Mammary epithelial cell (primary cell): ENCODE results near the gene CNRIP1.
"Not testable (repeated sequence)": the region's sequence is repeated elsewhere in the genome, so short reads cannot be mapped to it uniquely, and the experiment has no call there.

Experiments
- EZH2 ChIP-seq: IDR thresholded peaks from 2 replicates; pipeline ENCODE4 v1.6.1; 2012; ENCODE audit warnings: low read length, inconsistent platforms, borderline replicate concordance
- TF ChIP-seq, protein P1 (sequence below), 2 donors: IDR thresholded peaks in 1 of 2; conservative IDR thresholded peaks in 1 of 2; 2 replicates each; pipeline ENCODE4 v1.5.1; 2011 to 2012; ENCODE audit warnings: inconsistent platforms in 2 of 2, low read length in 2 of 2, mild to moderate bottlenecking in 2 of 2, control low read depth in 1 of 2, low read depth in 1 of 2; ENCODE audit not compliant: insufficient read depth in 1 of 2; ENCODE audit errors: extremely low read depth in 1 of 2

DNA sequence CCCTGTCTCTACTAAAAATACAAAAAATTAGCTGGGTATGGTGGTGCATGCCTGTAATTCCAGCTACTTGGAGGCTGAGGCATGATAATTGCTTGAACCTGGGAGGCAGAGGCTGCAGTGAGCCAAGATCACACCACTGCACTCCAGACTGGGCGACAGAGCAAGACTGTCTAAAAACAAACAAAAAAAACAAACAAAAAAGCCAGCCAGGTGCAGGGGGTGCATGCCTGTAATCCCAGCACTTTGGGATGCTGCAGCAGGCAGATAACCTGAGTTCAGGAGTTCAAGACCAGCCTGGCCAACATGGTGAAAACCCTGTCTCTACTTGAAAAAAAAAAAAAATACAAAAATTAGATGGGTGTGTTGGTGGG, 15.9 kb downstream of the CNRIP1 start:
- TF ChIP-seq, protein P1, sequence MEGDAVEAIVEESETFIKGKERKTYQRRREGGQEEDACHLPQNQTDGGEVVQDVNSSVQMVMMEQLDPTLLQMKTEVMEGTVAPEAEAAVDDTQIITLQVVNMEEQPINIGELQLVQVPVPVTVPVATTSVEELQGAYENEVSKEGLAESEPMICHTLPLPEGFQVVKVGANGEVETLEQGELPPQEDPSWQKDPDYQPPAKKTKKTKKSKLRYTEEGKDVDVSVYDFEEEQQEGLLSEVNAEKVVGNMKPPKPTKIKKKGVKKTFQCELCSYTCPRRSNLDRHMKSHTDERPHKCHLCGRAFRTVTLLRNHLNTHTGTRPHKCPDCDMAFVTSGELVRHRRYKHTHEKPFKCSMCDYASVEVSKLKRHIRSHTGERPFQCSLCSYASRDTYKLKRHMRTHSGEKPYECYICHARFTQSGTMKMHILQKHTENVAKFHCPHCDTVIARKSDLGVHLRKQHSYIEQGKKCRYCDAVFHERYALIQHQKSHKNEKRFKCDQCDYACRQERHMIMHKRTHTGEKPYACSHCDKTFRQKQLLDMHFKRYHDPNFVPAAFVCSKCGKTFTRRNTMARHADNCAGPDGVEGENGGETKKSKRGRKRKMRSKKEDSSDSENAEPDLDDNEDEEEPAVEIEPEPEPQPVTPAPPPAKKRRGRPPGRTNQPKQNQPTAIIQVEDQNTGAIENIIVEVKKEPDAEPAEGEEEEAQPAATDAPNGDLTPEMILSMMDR (conservative IDR thresholded peaks at IDR 0.05 in 1 of 2, IDR thresholded peaks at IDR 0.05 in 1 of 2; ENCODE audit: extremely low read depth in 1 of 2, insufficient read depth in 1 of 2, low read depth in 1 of 2, low read length in 2 of 2): not testable (repeated sequence)
- TF ChIP-seq EZH2: not testable (repeated sequence)
